ENCODE data around the gene HCN2. TPM values are rescaled to one million over a fixed set of nuclear protein-coding genes. Genes with fewer than 3 reads are reported as not detected.

HCN2 gene
- total RNA-seq, 1 experiment from 2014 or later, result 9.2 TPM

DNA sequence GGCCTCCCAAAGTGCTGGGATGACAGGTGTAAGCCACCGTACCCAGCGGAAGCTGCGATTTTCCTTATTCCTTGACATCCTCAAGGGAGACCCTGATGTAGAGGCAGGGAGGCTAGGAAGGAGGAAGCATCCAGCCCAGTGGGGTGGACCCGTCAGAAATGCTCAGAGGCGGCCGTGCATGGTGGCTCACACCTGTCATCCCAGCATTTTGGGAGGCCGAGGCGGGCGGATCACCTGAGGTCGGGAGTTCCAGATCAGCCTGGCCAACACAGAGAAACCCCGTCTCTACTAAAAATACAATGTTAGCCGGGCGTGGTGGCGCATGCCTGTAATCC lies 34.2 kb upstream of the HCN2 start (continued):
- TF ChIP-seq, protein P1, sequence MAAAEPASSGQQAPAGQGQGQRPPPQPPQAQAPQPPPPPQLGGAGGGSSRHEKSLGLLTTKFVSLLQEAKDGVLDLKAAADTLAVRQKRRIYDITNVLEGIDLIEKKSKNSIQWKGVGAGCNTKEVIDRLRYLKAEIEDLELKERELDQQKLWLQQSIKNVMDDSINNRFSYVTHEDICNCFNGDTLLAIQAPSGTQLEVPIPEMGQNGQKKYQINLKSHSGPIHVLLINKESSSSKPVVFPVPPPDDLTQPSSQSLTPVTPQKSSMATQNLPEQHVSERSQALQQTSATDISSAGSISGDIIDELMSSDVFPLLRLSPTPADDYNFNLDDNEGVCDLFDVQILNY (CRISPR knock-in tag; IDR thresholded peaks at IDR 0.05), result no peak
- no peak for TF ChIP-seq RORB (CRISPR knock-in tag; IDR thresholded peaks at IDR 0.05)
- TF ChIP-seq, protein P2, sequence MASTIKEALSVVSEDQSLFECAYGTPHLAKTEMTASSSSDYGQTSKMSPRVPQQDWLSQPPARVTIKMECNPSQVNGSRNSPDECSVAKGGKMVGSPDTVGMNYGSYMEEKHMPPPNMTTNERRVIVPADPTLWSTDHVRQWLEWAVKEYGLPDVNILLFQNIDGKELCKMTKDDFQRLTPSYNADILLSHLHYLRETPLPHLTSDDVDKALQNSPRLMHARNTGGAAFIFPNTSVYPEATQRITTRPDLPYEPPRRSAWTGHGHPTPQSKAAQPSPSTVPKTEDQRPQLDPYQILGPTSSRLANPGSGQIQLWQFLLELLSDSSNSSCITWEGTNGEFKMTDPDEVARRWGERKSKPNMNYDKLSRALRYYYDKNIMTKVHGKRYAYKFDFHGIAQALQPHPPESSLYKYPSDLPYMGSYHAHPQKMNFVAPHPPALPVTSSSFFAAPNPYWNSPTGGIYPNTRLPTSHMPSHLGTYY (CRISPR knock-in tag; IDR thresholded peaks at IDR 0.05), result no peak
- TF ChIP-seq, protein P3, sequence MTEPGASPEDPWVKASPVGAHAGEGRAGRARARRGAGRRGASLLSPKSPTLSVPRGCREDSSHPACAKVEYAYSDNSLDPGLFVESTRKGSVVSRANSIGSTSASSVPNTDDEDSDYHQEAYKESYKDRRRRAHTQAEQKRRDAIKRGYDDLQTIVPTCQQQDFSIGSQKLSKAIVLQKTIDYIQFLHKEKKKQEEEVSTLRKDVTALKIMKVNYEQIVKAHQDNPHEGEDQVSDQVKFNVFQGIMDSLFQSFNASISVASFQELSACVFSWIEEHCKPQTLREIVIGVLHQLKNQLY (CRISPR knock-in tag; IDR thresholded peaks at IDR 0.05), result no peak

DNA sequence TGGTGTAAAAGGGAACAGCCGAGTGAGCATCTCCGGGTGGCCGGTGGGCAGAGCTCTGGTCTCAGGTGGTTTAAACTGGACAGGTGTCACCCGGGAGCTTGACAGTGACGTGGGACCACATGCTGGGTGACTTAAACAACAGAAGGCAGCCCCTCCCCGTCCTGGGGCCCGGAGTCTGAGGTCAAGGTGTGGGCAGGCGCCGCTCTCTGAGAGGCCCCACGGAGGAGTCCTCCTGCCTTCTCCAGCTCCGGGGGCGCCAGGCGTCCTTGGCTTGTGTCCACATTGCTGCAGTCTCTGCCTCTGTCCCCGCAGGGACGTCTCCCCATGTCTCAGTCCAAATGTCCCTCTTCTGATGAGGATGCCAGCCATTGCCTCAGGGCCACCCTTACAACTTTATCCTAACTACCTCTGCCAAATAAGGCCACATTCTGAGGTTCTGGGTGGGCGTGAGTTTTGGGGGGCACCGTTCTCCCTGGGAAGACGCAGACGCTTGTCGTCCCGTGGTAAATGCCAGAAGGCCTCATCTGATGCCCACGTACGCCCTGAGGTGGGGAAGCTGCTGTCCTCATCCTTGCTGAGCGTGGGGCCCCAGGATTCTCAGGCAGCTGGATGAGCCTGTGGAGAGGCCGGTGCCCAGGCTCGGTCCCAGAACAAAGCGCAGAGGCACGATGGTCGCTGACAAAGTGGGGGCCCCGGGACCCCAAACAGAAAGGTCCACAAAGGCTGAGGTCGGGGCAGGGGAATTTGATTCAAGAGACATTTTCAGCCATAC lies 32.9 kb upstream of the HCN2 start:
- H3K9me3 Mint-ChIP-seq, result no peaks in the 10 kb centered on the region
- no peak overlapping the region for H3K27ac Mint-ChIP-seq
- TF ChIP-seq MYBL2 (CRISPR knock-in tag; IDR thresholded peaks at IDR 0.05) (no peak), OVOL2 (CRISPR knock-in tag; IDR thresholded peaks at IDR 0.05; ENCODE audit: borderline replicate concordance) (no peak), GABPB1 (CRISPR knock-in tag; IDR thresholded peaks at IDR 0.05) (no peak), NR2C2 (CRISPR knock-in tag; IDR thresholded peaks at IDR 0.05) (no peak), FOXK1 (CRISPR knock-in tag; IDR thresholded peaks at IDR 0.05) (no peak), MXD4 (CRISPR knock-in tag; IDR thresholded peaks at IDR 0.05; ENCODE audit: borderline replicate concordance) (no peak)
- TF ChIP-seq, protein P4, sequence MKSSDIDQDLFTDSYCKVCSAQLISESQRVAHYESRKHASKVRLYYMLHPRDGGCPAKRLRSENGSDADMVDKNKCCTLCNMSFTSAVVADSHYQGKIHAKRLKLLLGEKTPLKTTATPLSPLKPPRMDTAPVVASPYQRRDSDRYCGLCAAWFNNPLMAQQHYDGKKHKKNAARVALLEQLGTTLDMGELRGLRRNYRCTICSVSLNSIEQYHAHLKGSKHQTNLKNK (CRISPR knock-in tag; IDR thresholded peaks at IDR 0.05), result no peak
- H3K27me3 Mint-ChIP-seq (ENCODE audit: low read depth), result peaks cover under 1% of the 10 kb centered on the region; the same call in 1 of the 2 replicates
- no peaks in the 10 kb centered on the region for H3K4me1 Mint-ChIP-seq
- no peaks in the 10 kb centered on the region for H3K36me3 Mint-ChIP-seq
- POLR2A ChIA-PET, result interaction anchor here (0.6 kb wide), 1 partner anchor 29 kb away, joined by 9 read pairs; no protein-coding TSS in a partner anchor
- CTCF ChIA-PET, result interaction anchor here (0.7 to 1.1 kb wide), 3 partner anchors 21 to 46 kb away, joined by 3 to 4 read pairs (median 3); no protein-coding TSS in a partner anchor
- DNase-seq (ENCODE audit: low spot score), result no peak
- ATAC-seq, result no peak
- H3K4me3 Mint-ChIP-seq, result no peak overlapping the region

DNA sequence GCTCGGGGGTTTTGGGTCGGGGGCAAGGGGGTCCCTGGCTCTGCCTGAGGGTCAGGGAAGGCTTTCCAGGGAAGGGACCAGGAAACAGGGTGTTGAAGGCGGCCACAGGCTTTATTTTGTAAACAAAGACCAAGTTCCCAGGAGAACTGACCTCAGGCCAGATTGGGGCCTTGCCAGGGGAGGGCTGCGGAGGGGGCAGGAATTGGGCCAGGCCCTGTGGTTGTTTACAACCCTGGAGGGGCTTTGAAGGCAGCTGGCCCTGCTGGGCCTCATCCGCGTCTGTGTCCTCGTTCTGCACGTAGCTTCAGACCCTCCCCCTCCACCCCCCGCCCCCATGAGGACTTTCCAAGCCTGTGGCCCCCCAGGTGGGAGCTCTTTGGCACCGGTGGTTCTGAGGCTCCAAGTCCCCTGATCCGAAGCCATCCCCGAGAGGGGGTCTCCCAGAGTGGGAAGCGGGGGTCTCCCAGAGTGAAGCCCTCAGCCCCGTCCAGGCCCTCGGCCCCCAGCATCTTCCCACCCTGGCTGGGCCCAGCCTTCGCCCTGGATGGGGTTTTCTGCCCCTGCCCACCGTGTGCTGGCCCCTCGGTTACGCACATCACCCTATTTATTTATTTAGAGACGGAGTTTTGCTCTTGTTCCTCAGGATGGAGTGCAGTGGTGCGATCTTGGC lies 30.8 kb upstream of the HCN2 start:
- H3K27me3 Mint-ChIP-seq (ENCODE audit: low read depth), result peaks cover 14% of the 10 kb centered on the region
- ATAC-seq, result no peak
- no peak overlapping the region for H3K27ac Mint-ChIP-seq
- no peak overlapping the region for H3K4me3 Mint-ChIP-seq
- H3K9me3 Mint-ChIP-seq, result peaks cover 7% of the 10 kb centered on the region
- POLR2A ChIA-PET, result interaction anchor here (0.7 kb wide), 1 partner anchor 721 kb away, joined by 3 read pairs; no protein-coding TSS in a partner anchor
- peaks cover 7% of the 10 kb centered on the region for H3K4me1 Mint-ChIP-seq
- CTCF ChIA-PET, result no interaction called here
- H3K36me3 Mint-ChIP-seq, result peaks cover 7% of the 10 kb centered on the region
- DNase-seq (ENCODE audit: low spot score), result no peak
- TF ChIP-seq, protein P5, sequence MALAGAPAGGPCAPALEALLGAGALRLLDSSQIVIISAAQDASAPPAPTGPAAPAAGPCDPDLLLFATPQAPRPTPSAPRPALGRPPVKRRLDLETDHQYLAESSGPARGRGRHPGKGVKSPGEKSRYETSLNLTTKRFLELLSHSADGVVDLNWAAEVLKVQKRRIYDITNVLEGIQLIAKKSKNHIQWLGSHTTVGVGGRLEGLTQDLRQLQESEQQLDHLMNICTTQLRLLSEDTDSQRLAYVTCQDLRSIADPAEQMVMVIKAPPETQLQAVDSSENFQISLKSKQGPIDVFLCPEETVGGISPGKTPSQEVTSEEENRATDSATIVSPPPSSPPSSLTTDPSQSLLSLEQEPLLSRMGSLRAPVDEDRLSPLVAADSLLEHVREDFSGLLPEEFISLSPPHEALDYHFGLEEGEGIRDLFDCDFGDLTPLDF (CRISPR knock-in tag; IDR thresholded peaks at IDR 0.05), result no peak
- TF ChIP-seq, protein P6, sequence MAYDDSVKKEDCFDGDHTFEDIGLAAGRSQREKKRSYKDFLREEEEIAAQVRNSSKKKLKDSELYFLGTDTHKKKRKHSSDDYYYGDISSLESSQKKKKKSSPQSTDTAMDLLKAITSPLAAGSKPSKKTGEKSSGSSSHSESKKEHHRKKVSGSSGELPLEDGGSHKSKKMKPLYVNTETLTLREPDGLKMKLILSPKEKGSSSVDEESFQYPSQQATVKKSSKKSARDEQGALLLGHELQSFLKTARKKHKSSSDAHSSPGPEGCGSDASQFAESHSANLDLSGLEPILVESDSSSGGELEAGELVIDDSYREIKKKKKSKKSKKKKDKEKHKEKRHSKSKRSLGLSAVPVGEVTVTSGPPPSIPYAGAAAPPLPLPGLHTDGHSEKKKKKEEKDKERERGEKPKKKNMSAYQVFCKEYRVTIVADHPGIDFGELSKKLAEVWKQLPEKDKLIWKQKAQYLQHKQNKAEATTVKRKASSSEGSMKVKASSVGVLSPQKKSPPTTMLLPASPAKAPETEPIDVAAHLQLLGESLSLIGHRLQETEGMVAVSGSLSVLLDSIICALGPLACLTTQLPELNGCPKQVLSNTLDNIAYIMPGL (CRISPR knock-in tag; IDR thresholded peaks at IDR 0.05), result no peak
- TF ChIP-seq JAZF1 (CRISPR knock-in tag; IDR thresholded peaks at IDR 0.05) (no peak), MXD4 (CRISPR knock-in tag; IDR thresholded peaks at IDR 0.05; ENCODE audit: borderline replicate concordance) (no peak)
- TF ChIP-seq, protein P7, sequence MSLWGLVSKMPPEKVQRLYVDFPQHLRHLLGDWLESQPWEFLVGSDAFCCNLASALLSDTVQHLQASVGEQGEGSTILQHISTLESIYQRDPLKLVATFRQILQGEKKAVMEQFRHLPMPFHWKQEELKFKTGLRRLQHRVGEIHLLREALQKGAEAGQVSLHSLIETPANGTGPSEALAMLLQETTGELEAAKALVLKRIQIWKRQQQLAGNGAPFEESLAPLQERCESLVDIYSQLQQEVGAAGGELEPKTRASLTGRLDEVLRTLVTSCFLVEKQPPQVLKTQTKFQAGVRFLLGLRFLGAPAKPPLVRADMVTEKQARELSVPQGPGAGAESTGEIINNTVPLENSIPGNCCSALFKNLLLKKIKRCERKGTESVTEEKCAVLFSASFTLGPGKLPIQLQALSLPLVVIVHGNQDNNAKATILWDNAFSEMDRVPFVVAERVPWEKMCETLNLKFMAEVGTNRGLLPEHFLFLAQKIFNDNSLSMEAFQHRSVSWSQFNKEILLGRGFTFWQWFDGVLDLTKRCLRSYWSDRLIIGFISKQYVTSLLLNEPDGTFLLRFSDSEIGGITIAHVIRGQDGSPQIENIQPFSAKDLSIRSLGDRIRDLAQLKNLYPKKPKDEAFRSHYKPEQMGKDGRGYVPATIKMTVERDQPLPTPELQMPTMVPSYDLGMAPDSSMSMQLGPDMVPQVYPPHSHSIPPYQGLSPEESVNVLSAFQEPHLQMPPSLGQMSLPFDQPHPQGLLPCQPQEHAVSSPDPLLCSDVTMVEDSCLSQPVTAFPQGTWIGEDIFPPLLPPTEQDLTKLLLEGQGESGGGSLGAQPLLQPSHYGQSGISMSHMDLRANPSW (CRISPR knock-in tag; conservative IDR thresholded peaks at IDR 0.05; ENCODE audit: low read depth), result no peak
- TF ChIP-seq, protein P8, sequence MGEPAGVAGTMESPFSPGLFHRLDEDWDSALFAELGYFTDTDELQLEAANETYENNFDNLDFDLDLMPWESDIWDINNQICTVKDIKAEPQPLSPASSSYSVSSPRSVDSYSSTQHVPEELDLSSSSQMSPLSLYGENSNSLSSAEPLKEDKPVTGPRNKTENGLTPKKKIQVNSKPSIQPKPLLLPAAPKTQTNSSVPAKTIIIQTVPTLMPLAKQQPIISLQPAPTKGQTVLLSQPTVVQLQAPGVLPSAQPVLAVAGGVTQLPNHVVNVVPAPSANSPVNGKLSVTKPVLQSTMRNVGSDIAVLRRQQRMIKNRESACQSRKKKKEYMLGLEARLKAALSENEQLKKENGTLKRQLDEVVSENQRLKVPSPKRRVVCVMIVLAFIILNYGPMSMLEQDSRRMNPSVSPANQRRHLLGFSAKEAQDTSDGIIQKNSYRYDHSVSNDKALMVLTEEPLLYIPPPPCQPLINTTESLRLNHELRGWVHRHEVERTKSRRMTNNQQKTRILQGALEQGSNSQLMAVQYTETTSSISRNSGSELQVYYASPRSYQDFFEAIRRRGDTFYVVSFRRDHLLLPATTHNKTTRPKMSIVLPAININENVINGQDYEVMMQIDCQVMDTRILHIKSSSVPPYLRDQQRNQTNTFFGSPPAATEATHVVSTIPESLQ (CRISPR knock-in tag; IDR thresholded peaks at IDR 0.05), result no peak
- TF ChIP-seq, protein P2 (CRISPR knock-in tag; IDR thresholded peaks at IDR 0.05), result no peak

All from WTC11 (cell line).